Neuronal stem cell (in vitro differentiated cells): Measurements from ENCODE around the gene C1QTNF6.

ENCODE experiments used
- DNase-seq: peaks from one replicate; pipeline ENCODE4 v3.0.0-alpha.2; 2013; ENCODE audit warnings: low spot score
- H2AFZ ChIP-seq: one replicate; pipeline ENCODE4 v1.6.1; 2013; ENCODE audit warnings: mild to moderate bottlenecking, low read length, inconsistent platforms
- H2AK5ac ChIP-seq: 2 replicates; pipeline ENCODE4 v1.6.1; 2013; ENCODE audit warnings: low read depth, mild to moderate bottlenecking, inconsistent platforms, low read length, moderate library complexity, mixed read lengths
- H2BK120ac ChIP-seq: 2 replicates; pipeline ENCODE4 v1.6.1; 2013; ENCODE audit warnings: low read depth, mild to moderate bottlenecking, inconsistent platforms, low read length, moderate library complexity, mixed read lengths
- H2BK12ac ChIP-seq: one replicate; pipeline ENCODE4 v1.6.1; 2013; ENCODE audit warnings: low read length, inconsistent platforms
- H2BK15ac ChIP-seq: 2 replicates; pipeline ENCODE4 v1.6.1; 2013; ENCODE audit warnings: mild to moderate bottlenecking, low read length, inconsistent platforms, mixed read lengths
- H2BK5ac ChIP-seq: one replicate; pipeline ENCODE4 v1.6.1; 2013; ENCODE audit warnings: inconsistent platforms, mild to moderate bottlenecking, low read length, moderate library complexity
- H3K14ac ChIP-seq: one replicate; pipeline ENCODE4 v1.6.1; 2013; ENCODE audit warnings: low read length, inconsistent platforms
- H3K18ac ChIP-seq: 2 replicates; pipeline ENCODE4 v1.6.1; 2013; ENCODE audit warnings: low read length, inconsistent platforms
- H3K23ac ChIP-seq: 2 replicates; pipeline ENCODE4 v1.6.1; 2013; ENCODE audit warnings: low read depth, mild to moderate bottlenecking, mixed read lengths, low read length, inconsistent platforms; ENCODE audit not compliant: poor library complexity
- H3K27ac ChIP-seq: replicated peaks from 3 replicates; pipeline ENCODE4 v1.5.1; 2013; ENCODE audit warnings: low read length, inconsistent platforms
- H3K27me3 ChIP-seq, 3 experiments: 2 replicates each; pipeline ENCODE4 v1.6.1; 2013; ENCODE audit warnings: low read length in 3 of 3, mild to moderate bottlenecking in 2 of 3, inconsistent platforms in 1 of 3, low read depth in 1 of 3, mixed read lengths in 1 of 3, moderate library complexity in 1 of 3; ENCODE audit not compliant: control insufficient read depth in 3 of 3, insufficient read depth in 3 of 3
- H3K36me3 ChIP-seq, 2 donors: replicated peaks in 1 of 2; 2 replicates each; pipeline ENCODE4 v1.6.1; 2013; ENCODE audit warnings: low read length in 2 of 2; ENCODE audit not compliant: control insufficient read depth in 2 of 2, insufficient read depth in 2 of 2
- H3K4ac ChIP-seq: 2 replicates; pipeline ENCODE4 v1.6.1; 2013; ENCODE audit warnings: inconsistent platforms, mild to moderate bottlenecking, low read length, moderate library complexity
- H3K4me1 ChIP-seq, 2 donors: 1 replicate in 1 of 2; 2 replicates in 1 of 2; pipeline ENCODE4 v1.6.1; 2013; ENCODE audit warnings: low read length in 2 of 2, low read depth in 1 of 2; ENCODE audit not compliant: control insufficient read depth in 2 of 2, insufficient read depth in 1 of 2
- H3K4me2 ChIP-seq: one replicate; pipeline ENCODE4 v1.6.1; 2013; ENCODE audit warnings: mild to moderate bottlenecking, low read length, inconsistent platforms; ENCODE audit not compliant: insufficient read depth, poor library complexity, severe bottlenecking
- H3K4me3 ChIP-seq, 2 donors: 2 replicates each; pipeline ENCODE4 v1.5.1; 2013; ENCODE audit warnings: low read length in 2 of 2, mild to moderate bottlenecking in 2 of 2, inconsistent platforms in 1 of 2, moderate library complexity in 1 of 2
- H3K79me1 ChIP-seq: one replicate; pipeline ENCODE4 v1.6.1; 2013; ENCODE audit warnings: low read depth, mild to moderate bottlenecking, inconsistent platforms, low read length, moderate library complexity
- H3K9ac ChIP-seq: one replicate; pipeline ENCODE4 v1.6.1; 2013; ENCODE audit warnings: mild to moderate bottlenecking, low read depth, low read length, inconsistent platforms; ENCODE audit not compliant: poor library complexity
- H3K9me3 ChIP-seq, 2 donors: replicated peaks in 1 of 2; 2 replicates each; pipeline versions ENCODE3 to v1.6.1; 2013; ENCODE audit warnings: low read length in 2 of 2, mild to moderate bottlenecking in 2 of 2, inconsistent platforms in 1 of 2, low read depth in 1 of 2, mixed read lengths in 1 of 2, moderate library complexity in 1 of 2; ENCODE audit not compliant: control insufficient read depth in 2 of 2, insufficient read depth in 1 of 2
- H4K8ac ChIP-seq: one replicate; pipeline ENCODE4 v1.6.1; 2013; ENCODE audit warnings: low read depth, mild to moderate bottlenecking, inconsistent platforms, low read length, moderate library complexity
- H4K91ac ChIP-seq: one replicate; pipeline ENCODE4 v1.6.1; 2013; ENCODE audit warnings: low read length, low read depth, mild to moderate bottlenecking, inconsistent platforms; ENCODE audit not compliant: poor library complexity
- WGBS, 2 donors: extraction: QIAGEN DNeasy Blood & Tissue Kit; methylation state at CpG; one replicate each; pipeline ENCODE4 v1.1.7; 2013; ENCODE audit warnings: missing lambda C conversion rate in 2 of 2, mixed read lengths in 1 of 2; ENCODE audit not compliant: insufficient read length in 2 of 2, insufficient replicate concordance in 1 of 2; ENCODE audit errors: extremely low coverage in 2 of 2; 5-methylcytosine and 5-hydroxymethylcytosine counted together

C1QTNF6 gene

GRCh38 chr22:37208401-37209139 lies 20.5 kb upstream of the C1QTNF6 start:
- H3K4ac ChIP-seq: no peak overlapping the region
- peaks cover 0 to 62% (median 0%) of the 10 kb centered on the region in 3 experiments for H3K27me3 ChIP-seq
- peaks cover 9 to 11% of the 10 kb centered on the region in 2 donors for H3K4me1 ChIP-seq
- H2BK12ac ChIP-seq: no peak overlapping the region
- no peak overlapping the region for H2AFZ ChIP-seq
- H4K91ac ChIP-seq: no peak overlapping the region
- H3K23ac ChIP-seq: no peak overlapping the region
- H3K4me2 ChIP-seq: no peak overlapping the region
- H3K14ac ChIP-seq: peak overlapping the region; percentile 49
- H3K36me3 ChIP-seq: no peaks in the 10 kb centered on the region
- no peak overlapping the region for H2BK15ac ChIP-seq
- no peak for DNase-seq
- H3K9me3 ChIP-seq: no peaks in the 10 kb centered on the region
- no peak overlapping the region for H2BK120ac ChIP-seq
- H3K27ac ChIP-seq: no peak overlapping the region
- no peak overlapping the region for H3K9ac ChIP-seq
- no peak overlapping the region for H2BK5ac ChIP-seq
- H4K8ac ChIP-seq: no peak overlapping the region
- H3K79me1 ChIP-seq: no peaks in the 10 kb centered on the region
- H2AK5ac ChIP-seq: no peak overlapping the region
- peak overlapping the region; percentile 18 for H3K18ac ChIP-seq
- no CpG with 5 or more reads among the region's 7 CpGs for WGBS, 2 donors
- H3K4me3 ChIP-seq: no peak overlapping the region

- Histone ChIP-seq H3K9me3 (no peaks in the 10 kb centered on the region), H3K4me3 (no peak overlapping the region), H3K36me3 (no peaks in the 10 kb centered on the region), H2BK120ac (no peak overlapping the region), H3K4ac (no peak overlapping the region), H3K27ac (no peak overlapping the region), H3K9ac (no peak overlapping the region), H4K91ac (no peak overlapping the region), H3K4me1 (peaks cover 9 to 11% of the 10 kb centered on the region in 2 donors), H3K18ac (peak overlapping the region; percentile 18), H3K79me1 (no peaks in the 10 kb centered on the region), H2BK12ac (no peak overlapping the region), H2AK5ac (no peak overlapping the region), H2BK5ac (no peak overlapping the region), H3K4me2 (no peak overlapping the region), H3K23ac (no peak overlapping the region), H3K14ac (peak overlapping the region; percentile 49), H3K27me3 (peaks cover 0 to 56% (median 0%) of the 10 kb centered on the region in 3 experiments), H2AFZ (no peak overlapping the region), H4K8ac (no peak overlapping the region), H2BK15ac (no peak overlapping the region)
- no peak for DNase-seq
- no CpG with 5 or more reads among the region's 7 CpGs for WGBS, 2 donors
Measured at GRCh38 chr22:37207981-37208380, 19.9 kb upstream of the C1QTNF6 start.

GRCh38 chr22:37206841-37207821 lies 19.1 kb upstream of the C1QTNF6 start:
- Histone ChIP-seq H2BK12ac (peak overlapping the region; percentile 30), H3K9me3 (no peaks in the 10 kb centered on the region), H3K79me1 (no peaks in the 10 kb centered on the region), H3K4ac (peak overlapping the region; percentile 71), H3K4me1 (peaks cover 4 to 5% of the 10 kb centered on the region in 2 donors), H2AK5ac (peak overlapping the region; percentile 66), H3K27me3 (peaks cover 0 to 49% (median 0%) of the 10 kb centered on the region in 3 experiments), H3K36me3 (no peaks in the 10 kb centered on the region), H3K27ac (no peak overlapping the region), H3K9ac (peak overlapping the region; percentile 73), H2BK15ac (peak overlapping the region; percentile 87), H3K4me2 (no peak overlapping the region), H2AFZ (no peak overlapping the region), H3K14ac (no peak overlapping the region), H4K91ac (peak overlapping the region; percentile 49), H4K8ac (no peak overlapping the region), H3K4me3 (no peak overlapping the region), H2BK5ac (no peak overlapping the region), H3K23ac (peak overlapping the region; percentile 37), H3K18ac (peak overlapping the region; percentile 74), H2BK120ac (no peak overlapping the region)
- no peak for DNase-seq
- WGBS, 2 donors: no CpG with 5 or more reads among the region's 71 CpGs
